Measurements from ENCODE around the gene ZNF385D.

ZNF385D gene

GRCh38 chr3:21435871-21436270 is 315.1 kb downstream of the ZNF385D start:
- DNase-seq (ENCODE audit: low read depth) = peak; percentile 99
- no peak for TF ChIP-seq CTCF (IDR thresholded peaks at IDR 0.05; ENCODE audit: low read depth, low read length, missing control alignments)
- H3K4me3 ChIP-seq (ENCODE audit: low read depth, low read length) = no peak overlapping the region
- in situ Hi-C loops (cut with HindIII; ENCODE audit: low sequenced_read_pairs) = no loop called here

GRCh38 chr3:21434310-21434709 is 316.7 kb downstream of the ZNF385D start:
- TF ChIP-seq CTCF (IDR thresholded peaks at IDR 0.05; ENCODE audit: low read depth, low read length, missing control alignments) = no peak
- H3K4me3 ChIP-seq (ENCODE audit: low read depth, low read length) = no peak overlapping the region
- DNase-seq (ENCODE audit: low read depth) = no peak
- in situ Hi-C loops (cut with HindIII; ENCODE audit: low sequenced_read_pairs) = no loop called here

GRCh38 chr3:21433751-21434150 is 317.3 kb downstream of the ZNF385D start:
- TF ChIP-seq CTCF (IDR thresholded peaks at IDR 0.05; ENCODE audit: low read depth, low read length, missing control alignments) = no peak
- no peak for DNase-seq (ENCODE audit: low read depth)
- in situ Hi-C loops (cut with HindIII; ENCODE audit: low sequenced_read_pairs) = no loop called here
- no peak overlapping the region for H3K4me3 ChIP-seq (ENCODE audit: low read depth, low read length)

GRCh38 chr3:21426920-21427319 is 324.1 kb downstream of the ZNF385D start:
- in situ Hi-C loops (cut with HindIII; ENCODE audit: low sequenced_read_pairs) = no loop called here
- DNase-seq (ENCODE audit: low read depth) = no peak
- H3K4me3 ChIP-seq (ENCODE audit: low read depth, low read length) = no peak overlapping the region
- TF ChIP-seq CTCF (IDR thresholded peaks at IDR 0.05; ENCODE audit: low read depth, low read length, missing control alignments) = no peak

- H3K4me3 ChIP-seq (ENCODE audit: low read depth, low read length) = no peak overlapping the region
- no peak for TF ChIP-seq CTCF (IDR thresholded peaks at IDR 0.05; ENCODE audit: low read depth, low read length, missing control alignments)
- in situ Hi-C loops (cut with HindIII; ENCODE audit: low sequenced_read_pairs) = no loop called here
- DNase-seq (ENCODE audit: low read depth) = no peak
Measured at GRCh38 chr3:21425715-21426114, 325.3 kb downstream of the ZNF385D start.

- no peak for TF ChIP-seq CTCF (IDR thresholded peaks at IDR 0.05; ENCODE audit: low read depth, low read length, missing control alignments)
- H3K4me3 ChIP-seq (ENCODE audit: low read depth, low read length) = no peak overlapping the region
- in situ Hi-C loops (cut with HindIII; ENCODE audit: low sequenced_read_pairs) = no loop called here
- DNase-seq (ENCODE audit: low read depth) = no peak
Measured at GRCh38 chr3:21421096-21421495, 329.9 kb downstream of the ZNF385D start.

- peak; percentile 67 for DNase-seq (ENCODE audit: low read depth)
- in situ Hi-C loops (cut with HindIII; ENCODE audit: low sequenced_read_pairs) = no loop called here
- H3K4me3 ChIP-seq (ENCODE audit: low read depth, low read length) = no peak overlapping the region
- TF ChIP-seq CTCF (IDR thresholded peaks at IDR 0.05; ENCODE audit: low read depth, low read length, missing control alignments) = no peak
Measured at GRCh38 chr3:21417991-21418390, 333.0 kb downstream of the ZNF385D start.

Data from astrocyte of the cerebellum (primary cell).